Ishikawa (cell line): Measurements from ENCODE around the gene CHCHD1.
A peak's percentile ranks its signal among the peaks of the same experiment; 100 is the strongest.

Experiments used
- CEBPB ChIP-seq: IDR thresholded peaks from 2 replicates; pipeline ENCODE4 v1.6.1; 2012
- CREB1 ChIP-seq: IDR thresholded peaks from 2 replicates; pipeline ENCODE4 v1.6.1; 2012; ENCODE audit warnings: low read depth
- EGR1 ChIP-seq: IDR thresholded peaks from 2 replicates; pipeline ENCODE4 v1.6.1; 2012
- EP300 ChIP-seq: IDR thresholded peaks from 2 replicates; pipeline ENCODE4 v1.6.1; 2012; ENCODE audit warnings: borderline replicate concordance
- FOXM1 ChIP-seq: IDR thresholded peaks from 2 replicates; pipeline ENCODE4 v1.6.1; 2012; ENCODE audit warnings: low read depth, borderline replicate concordance
- NFIC ChIP-seq: IDR thresholded peaks from 2 replicates; pipeline ENCODE4 v1.6.1; 2012
- RAD21 ChIP-seq: IDR thresholded peaks from 2 replicates; pipeline ENCODE4 v1.6.1; 2012; ENCODE audit warnings: low read depth
- TAF1 ChIP-seq: IDR thresholded peaks from 2 replicates; pipeline ENCODE4 v1.6.1; 2012; ENCODE audit warnings: low read depth, mild to moderate bottlenecking
- TEAD4 ChIP-seq: IDR thresholded peaks from 2 replicates; pipeline ENCODE4 v1.6.1; 2012
- YY1 ChIP-seq: IDR thresholded peaks from 2 replicates; pipeline ENCODE4 v1.6.1; 2012; ENCODE audit warnings: low read depth
- ZBTB7A ChIP-seq: IDR thresholded peaks from 2 replicates; pipeline ENCODE4 v1.6.1; 2012; ENCODE audit warnings: low read depth
- TF ChIP-seq, protein P1 (sequence below): IDR thresholded peaks from 2 replicates; pipeline ENCODE4 v1.6.1; 2012
- TF ChIP-seq, protein P2 (sequence below): IDR thresholded peaks from 2 replicates; pipeline ENCODE4 v1.6.1; 2012
- TF ChIP-seq, protein P3 (sequence below): IDR thresholded peaks from 2 replicates; pipeline ENCODE4 v1.6.1; 2012; ENCODE audit warnings: low read depth, mild to moderate bottlenecking

The CHCHD1 gene

DNA sequence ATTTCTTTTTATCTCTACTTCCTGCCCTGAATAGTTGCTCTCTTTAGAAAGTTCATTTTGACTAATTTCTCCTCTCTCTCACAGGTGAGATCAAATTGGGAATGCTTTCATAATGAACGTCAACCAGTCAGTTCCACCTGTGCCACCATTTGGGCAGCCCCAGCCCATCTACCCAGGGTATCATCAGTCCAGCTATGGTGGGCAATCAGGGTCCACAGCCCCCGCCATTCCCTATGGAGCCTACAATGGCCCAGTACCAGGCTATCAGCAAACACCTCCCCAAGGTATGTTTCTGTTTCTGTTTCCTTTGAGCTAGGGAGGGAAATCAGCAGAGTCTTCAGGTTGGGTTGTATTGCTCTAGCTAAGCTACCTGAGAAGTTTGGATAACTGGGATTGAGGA is 35.1 kb upstream of the CHCHD1 start:
- no peak for TF ChIP-seq EP300

DNA sequence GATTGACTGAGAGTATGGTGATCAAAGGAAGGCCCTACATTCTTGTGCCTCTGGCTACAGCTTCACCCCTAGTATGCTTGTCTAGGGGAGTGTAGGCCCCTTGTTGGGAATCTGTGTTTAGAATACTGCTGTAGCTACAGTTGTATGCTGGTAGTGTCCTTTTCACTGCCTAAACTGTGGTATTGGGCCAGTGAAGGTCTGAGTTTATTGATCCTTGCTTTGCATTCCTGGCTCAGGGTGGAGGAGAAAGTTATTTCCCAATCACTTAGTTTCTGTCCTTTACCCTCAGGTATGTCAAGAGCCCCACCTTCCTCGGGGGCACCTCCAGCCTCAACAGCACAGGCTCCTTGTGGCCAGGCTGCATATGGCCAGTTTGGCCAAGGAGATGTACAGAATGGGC is 31.0 kb upstream of the CHCHD1 start:
- TF ChIP-seq CEBPB (no peak), RAD21 (no peak), EP300 (no peak), TAF1 (no peak), EGR1 (no peak), FOXM1 (no peak)
- TF ChIP-seq, protein P1, sequence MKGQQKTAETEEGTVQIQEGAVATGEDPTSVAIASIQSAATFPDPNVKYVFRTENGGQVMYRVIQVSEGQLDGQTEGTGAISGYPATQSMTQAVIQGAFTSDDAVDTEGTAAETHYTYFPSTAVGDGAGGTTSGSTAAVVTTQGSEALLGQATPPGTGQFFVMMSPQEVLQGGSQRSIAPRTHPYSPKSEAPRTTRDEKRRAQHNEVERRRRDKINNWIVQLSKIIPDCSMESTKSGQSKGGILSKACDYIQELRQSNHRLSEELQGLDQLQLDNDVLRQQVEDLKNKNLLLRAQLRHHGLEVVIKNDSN = no peak
- TF ChIP-seq, protein P2, sequence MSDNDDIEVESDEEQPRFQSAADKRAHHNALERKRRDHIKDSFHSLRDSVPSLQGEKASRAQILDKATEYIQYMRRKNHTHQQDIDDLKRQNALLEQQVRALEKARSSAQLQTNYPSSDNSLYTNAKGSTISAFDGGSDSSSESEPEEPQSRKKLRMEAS = no peak

DNA sequence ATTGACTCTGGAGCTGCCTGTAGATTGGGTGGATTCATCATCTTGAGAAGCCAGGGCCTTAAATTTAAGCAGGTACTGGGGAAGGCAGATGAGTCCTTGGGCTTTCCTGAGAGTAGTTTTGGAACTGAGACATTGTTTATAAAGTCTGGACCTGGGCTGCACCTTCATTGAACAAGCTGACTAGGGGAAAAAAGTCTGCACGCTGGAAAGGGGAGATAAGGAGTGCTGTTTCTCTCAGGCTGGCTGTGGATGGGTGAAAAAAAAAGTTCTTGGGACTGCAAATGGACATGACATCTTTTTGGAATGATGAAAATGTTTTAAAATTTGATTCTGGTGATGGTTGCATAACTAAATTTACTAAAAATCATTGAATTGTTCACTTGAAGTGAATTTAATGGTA is 25.7 kb upstream of the CHCHD1 start:
- TF ChIP-seq ZBTB7A (no peak), CREB1 (no peak), FOXM1 (no peak), NFIC (no peak)
- TF ChIP-seq, protein P1 = no peak

DNA sequence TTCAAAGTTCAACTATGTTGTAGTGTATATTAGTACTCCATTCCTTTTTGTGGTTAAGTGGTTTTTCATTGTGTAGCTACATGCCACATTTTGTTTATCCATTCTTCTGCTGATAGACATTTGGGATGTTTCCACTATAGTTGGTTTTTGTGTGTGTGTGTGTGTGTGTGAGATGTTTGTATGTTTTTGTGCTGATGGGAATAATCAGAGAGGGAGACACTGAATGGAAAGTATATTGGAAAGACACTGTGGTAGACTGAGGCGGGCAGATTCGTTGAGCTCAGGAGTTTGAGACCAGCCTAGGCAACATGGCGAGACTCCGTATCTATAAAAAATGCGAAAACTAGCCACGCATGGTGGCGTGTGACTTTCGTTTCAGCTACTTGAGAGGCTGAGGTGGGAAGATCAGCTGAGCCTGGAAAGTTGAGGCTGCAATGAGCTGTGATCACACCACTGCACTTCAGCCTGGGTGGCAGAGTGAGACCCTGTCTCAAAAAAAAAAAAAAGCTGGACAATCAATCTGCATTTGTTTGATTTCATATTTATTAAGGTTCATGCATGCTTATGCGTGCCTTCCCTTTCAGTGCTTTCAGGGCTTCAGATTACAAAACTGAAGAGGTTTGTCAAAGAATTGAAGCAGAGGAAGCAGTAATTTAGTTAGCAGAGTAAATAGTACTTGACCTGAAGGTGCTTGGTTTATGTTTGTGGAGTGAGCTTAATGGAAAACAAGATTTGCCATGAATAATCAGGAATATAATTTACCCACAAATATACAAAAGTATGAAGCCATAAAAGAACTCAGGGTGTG is 22.9 kb upstream of the CHCHD1 start:
- TF ChIP-seq TEAD4 = no peak
- TF ChIP-seq EGR1 = no peak
- no peak for TF ChIP-seq ZBTB7A
- no peak for TF ChIP-seq TAF1
- no peak for TF ChIP-seq FOXM1
- TF ChIP-seq CREB1 = no peak
- TF ChIP-seq EP300 = no peak
- TF ChIP-seq RAD21 = no peak
- TF ChIP-seq, protein P3, sequence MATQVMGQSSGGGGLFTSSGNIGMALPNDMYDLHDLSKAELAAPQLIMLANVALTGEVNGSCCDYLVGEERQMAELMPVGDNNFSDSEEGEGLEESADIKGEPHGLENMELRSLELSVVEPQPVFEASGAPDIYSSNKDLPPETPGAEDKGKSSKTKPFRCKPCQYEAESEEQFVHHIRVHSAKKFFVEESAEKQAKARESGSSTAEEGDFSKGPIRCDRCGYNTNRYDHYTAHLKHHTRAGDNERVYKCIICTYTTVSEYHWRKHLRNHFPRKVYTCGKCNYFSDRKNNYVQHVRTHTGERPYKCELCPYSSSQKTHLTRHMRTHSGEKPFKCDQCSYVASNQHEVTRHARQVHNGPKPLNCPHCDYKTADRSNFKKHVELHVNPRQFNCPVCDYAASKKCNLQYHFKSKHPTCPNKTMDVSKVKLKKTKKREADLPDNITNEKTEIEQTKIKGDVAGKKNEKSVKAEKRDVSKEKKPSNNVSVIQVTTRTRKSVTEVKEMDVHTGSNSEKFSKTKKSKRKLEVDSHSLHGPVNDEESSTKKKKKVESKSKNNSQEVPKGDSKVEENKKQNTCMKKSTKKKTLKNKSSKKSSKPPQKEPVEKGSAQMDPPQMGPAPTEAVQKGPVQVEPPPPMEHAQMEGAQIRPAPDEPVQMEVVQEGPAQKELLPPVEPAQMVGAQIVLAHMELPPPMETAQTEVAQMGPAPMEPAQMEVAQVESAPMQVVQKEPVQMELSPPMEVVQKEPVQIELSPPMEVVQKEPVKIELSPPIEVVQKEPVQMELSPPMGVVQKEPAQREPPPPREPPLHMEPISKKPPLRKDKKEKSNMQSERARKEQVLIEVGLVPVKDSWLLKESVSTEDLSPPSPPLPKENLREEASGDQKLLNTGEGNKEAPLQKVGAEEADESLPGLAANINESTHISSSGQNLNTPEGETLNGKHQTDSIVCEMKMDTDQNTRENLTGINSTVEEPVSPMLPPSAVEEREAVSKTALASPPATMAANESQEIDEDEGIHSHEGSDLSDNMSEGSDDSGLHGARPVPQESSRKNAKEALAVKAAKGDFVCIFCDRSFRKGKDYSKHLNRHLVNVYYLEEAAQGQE = no peak
- TF ChIP-seq, protein P1 = no peak
- no peak for TF ChIP-seq CEBPB

DNA sequence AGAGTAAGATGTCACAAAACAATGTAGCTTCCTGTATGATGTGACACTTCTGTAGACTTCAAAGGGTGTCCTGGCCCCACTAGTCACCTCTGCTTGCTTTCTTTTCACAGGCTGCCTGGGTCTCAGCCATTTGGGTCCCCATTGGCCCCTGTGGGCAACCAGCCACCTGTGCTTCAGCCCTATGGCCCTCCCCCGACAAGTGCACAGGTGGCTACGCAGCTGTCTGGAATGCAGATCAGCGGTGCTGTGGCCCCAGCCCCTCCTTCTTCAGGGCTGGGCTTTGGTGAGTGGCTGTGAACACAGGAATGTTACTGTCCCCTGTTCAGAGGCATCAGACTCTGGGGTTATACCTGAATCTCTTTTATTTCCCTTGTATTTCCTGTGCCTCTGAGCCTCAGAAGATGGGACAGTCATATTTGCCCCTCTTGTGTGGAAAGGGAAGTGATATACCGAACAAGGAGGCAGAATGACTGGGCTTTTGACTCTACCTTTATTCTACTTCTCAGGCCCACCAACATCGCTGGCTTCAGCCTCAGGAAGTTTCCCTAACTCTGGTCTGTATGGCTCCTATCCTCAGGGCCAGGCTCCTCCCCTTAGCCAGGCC is 22.2 kb upstream of the CHCHD1 start:
- TF ChIP-seq TEAD4 = peak; percentile 49; the same call in 1 of the 2 replicates
- TF ChIP-seq FOXM1 = no peak

DNA sequence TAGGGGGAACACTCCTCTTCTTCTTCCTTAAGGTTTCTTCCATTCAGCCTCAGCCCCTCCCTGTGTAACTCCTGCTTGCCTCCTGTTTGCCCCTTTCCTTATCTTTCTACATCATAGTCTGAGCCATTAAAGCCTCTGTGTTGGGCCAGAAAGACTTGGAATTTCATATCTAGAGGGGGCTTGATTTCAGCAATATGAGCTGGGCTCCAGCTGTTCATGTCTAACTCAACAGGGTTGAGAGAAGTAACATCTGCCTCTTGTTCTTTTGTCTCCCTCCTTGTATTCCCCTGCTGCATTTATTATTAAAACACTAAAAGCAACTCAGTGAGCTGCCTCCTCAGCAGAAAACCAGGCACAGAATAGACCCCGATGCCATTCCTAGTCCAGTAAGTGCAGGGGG is 20.1 kb upstream of the CHCHD1 start:
- no peak for TF ChIP-seq EGR1
- no peak for TF ChIP-seq FOXM1
- TF ChIP-seq CEBPB = no peak
- TF ChIP-seq TEAD4 = no peak
- TF ChIP-seq NFIC = no peak
- TF ChIP-seq RAD21 = no peak
- no peak for TF ChIP-seq YY1
- TF ChIP-seq, protein P3 = no peak

DNA sequence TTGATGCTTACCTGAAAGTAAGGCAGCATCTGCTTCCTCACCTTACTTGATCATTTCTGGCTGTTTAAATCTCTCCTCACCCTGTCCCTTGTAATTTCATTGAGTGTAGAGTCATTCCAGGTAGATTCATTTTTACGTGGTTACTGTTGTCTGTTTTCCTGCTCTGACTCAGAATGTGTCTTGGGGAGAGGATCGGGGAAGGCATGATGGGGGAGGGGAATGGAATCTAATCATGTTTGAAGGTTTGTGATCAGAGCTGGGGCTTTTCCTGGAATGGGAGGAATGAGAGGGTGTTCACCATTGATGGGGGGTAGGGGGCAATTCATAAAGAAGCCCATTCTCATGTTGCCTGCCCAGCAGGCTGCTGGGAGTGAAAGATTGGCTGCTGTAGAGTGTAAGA is 18.9 kb upstream of the CHCHD1 start:
- TF ChIP-seq EP300 (no peak), RAD21 (no peak), TEAD4 (no peak), ZBTB7A (no peak), NFIC (no peak), TAF1 (no peak), CREB1 (no peak), FOXM1 (no peak)
- TF ChIP-seq, protein P1 = no peak
